Activated CD8-positive, alpha-beta memory T cell treated with anti-CD3 and anti-CD28 coated beads for 24 hours (primary cell): Measurements from ENCODE around the gene TXNRD3.
A peak's percentile ranks its signal among the peaks of the same experiment; 100 is the strongest.

Experiments
- DNase-seq: peaks from one replicate; pipeline ENCODE4 v3.0.0-alpha.2; 2020

Gene TXNRD3

GRCh38 chr3:126654571-126655383 is at the start of gene TXNRD3:
Gene TXNRD3 (minus strand): TSS chr3:126655124.
- peak; percentile 94 for DNase-seq

DNA sequence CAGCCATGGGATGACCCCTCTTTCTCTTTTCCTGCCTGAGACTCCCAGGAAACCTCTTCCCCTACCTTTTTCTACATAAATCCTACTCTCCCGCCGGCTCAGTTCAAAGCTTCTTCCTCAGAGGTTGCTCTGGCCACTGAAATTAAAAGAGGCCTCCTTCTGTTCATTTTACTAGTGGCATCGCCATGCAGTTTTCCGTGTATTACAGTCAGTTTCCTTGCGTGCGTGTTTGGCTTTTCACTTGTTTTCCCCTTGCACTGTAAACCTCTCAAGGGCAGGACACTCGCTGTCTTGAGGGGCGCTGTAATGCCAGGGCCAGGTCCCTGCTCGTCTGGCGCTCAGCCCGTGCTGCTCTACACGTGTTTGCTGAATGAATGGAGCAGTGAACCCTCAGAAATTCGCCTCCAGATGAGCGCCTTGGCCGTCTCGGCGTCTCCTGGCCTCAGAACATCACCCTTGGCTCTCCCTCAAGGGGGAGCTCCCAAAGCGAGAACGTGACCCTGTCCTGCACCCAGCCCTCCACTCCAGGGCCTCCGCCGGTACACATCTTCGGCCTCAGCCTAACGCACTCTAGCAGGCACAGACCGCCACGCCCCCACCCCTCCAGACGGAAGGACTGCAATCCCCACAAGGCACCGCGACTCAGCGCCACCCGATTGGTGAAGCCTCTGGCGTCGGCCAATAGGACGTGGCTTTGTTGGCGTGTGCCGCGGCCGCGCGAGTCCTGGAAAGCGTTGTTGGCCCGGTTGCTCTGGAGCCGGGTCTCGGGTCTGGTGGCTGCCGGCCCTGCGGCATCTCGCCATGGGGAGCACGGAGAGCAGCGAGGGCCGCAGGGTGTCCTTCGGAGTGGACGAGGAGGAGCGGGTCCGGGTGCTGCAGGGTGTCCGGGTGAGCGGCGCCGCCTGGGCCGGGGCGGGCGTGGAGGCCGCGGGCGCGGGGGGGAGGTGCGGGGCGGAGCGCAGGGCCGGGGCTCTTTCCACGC is 48.9 kb upstream of the TXNRD3 start, which contains the start of gene CHCHD6:
CHCHD6 (plus strand) TSS at position 729 of the 982 bp plus-strand sequence; CDS start at position 802, 73 bp downstream.
- peak; percentile 99 for DNase-seq

DNA sequence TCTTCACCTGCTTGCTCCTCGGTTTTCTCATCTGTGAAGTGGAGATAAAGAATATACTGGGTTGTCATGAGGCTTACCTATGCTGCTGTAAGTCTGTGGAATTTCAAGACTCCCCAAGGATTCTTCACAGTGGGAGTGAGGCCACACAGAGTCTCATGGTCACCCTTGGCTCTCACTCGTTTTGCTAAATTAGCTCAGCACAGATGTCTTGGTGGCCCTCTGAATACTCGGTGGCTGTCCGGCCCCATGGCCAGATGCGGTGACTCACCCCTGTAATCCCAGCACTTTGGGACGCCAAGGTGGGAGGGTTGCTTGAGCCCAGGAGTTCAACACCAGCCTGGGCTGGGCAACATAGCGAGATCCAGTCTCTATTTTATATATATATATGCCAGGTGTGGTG is 44.1 kb upstream of the TXNRD3 start:
- DNase-seq, result no peak

DNA sequence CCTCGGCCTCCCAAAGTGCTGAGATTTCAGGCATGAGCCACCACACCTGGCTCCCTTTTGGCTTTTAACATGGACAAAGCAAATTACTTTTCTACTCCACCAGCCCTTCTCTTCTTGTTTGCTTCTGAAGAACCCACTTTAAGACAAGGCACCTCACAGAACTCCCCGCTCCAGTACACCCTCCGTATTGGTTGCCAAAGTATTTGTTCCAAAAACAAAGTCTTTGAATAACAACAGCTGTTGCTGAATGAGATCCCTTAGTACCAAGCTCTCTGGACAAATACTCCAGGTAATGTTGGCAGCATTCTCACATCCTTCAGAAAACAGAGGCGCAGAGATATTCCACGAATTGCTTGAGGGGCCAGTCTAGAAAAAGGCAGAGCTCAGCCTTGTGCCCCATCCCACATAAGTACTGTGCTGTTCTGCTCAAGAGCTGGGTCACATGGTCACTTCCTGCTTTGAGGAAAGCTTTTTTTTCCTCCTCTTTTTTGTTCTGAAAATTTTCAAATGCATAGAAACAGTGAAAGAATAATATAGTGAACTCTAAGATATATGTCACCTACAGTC is 41.9 kb upstream of the TXNRD3 start:
- no peak for DNase-seq

DNA sequence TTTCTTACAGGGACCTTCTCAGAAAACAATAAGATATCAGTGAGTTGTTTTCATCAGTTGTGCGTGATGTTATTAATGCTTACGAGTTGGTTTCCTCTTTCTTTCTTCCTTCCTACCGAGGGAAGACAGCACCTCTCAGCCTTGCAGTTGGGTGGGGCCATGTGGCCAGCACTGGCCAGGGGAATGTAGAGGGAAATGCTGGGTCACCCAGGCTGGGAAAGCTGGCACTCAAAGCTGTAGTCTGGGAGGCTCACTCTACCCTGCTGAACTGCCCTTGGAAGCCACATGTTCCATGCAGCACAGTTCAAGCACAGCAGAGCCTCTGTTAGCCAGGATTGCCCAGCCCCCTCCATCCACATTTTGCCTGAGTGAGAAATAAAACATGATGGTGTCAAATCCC is 39.0 kb upstream of the TXNRD3 start:
- no peak for DNase-seq

DNA sequence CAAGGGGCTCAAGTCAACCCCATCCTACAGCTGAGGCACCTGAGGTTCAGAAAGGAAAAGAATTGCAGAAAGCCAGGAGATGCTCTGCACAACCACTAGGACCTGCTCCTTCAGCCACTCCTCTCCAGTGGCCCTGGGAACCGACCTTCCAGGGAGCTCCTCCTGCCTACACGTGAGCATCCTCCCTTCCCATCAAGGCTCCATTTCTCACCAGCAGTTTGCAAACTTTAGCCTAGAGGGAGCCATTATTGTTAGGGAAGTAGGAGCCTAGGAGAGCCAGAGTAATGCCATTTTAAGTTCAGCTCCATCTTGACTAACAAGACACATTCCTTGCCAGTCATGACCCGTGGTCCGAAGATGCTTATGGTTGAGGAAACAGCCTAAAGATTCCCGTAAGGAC is 37.9 kb upstream of the TXNRD3 start:
- no peak for DNase-seq

DNA sequence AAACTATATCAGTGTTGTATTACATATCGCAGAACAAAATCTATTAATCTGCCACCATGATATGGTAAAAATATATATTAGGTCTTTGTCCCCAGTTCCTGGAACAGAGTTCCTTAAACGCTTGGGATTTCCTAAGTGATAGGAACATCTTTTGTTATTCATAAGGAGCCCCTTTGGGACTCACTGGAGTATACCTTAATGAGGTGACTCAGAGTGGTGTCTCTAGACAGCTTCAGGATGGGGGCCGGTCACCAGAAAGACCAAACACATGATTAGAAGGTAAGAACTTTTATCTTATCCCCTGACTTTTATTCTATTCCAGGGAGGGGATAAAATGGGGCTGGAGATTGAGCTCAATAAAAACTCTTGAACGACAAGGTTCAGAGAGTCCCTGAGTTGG is 36.8 kb upstream of the TXNRD3 start:
- no peak for DNase-seq

GRCh38 chr3:126685493-126685892 is 30.6 kb upstream of the TXNRD3 start:
- DNase-seq, result no peak

GRCh38 chr3:126685021-126685420 is 30.1 kb upstream of the TXNRD3 start:
- no peak for DNase-seq

- no peak for DNase-seq
Observed at GRCh38 chr3:126684218-126684751, 29.4 kb upstream of the TXNRD3 start.

DNA sequence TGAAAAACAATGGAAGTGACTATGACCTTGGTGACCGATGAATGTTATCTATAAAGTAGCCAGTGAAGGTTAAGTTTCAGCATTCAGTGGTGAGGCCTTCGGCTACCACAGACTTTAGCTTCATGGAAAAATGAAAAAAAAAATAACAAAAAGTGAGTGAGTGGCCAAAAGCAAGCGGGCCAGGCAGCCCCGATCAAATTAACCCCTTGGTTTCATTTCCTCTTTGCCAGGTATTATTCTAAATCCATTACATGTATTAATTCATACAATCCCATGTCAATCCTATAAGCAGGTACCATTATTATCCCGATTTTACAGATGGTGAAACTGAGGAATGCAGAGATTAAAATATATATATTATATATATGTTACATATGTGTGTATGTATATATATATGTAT is 28.1 kb upstream of the TXNRD3 start:
- no peak for DNase-seq

DNA sequence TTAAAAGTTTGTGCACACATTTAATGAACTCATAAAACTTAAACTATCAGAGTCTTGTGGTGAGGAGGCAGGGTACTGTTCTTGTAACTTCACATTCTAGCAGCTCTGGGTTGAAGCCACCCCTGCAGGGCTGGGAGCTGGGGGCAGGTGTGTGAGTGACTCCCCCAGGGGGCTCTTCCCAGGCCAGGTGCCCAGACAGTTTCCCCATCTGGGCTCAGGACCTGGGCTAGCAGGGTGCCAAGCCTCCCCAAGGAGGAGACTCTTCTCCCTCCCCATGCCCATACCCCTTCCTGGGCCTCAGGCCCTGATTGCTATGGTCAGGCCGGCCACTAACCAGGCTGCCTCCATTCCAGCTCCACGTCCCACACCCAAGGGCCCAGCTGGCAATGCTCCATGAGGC is 27.1 kb upstream of the TXNRD3 start:
- no peak for DNase-seq

DNA sequence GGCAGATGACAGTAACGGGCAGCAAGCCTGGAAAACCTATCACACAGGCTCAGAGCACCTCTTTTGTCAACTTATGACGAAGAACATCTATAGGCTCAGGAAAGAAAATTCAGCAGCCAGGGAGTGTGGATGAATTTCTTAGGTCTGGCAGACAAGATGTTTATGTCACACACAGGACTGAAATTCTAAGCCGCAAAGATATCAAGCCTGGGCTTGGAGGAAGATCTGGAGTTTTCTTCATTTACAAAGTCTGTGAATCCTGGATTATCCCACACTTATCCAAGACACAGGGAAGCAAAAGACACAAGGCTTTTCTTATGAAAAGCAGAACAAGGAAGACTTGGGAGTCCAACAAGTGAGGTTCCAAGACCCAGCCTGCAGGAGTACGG is 25.7 kb upstream of the TXNRD3 start:
- DNase-seq, result no peak

DNA sequence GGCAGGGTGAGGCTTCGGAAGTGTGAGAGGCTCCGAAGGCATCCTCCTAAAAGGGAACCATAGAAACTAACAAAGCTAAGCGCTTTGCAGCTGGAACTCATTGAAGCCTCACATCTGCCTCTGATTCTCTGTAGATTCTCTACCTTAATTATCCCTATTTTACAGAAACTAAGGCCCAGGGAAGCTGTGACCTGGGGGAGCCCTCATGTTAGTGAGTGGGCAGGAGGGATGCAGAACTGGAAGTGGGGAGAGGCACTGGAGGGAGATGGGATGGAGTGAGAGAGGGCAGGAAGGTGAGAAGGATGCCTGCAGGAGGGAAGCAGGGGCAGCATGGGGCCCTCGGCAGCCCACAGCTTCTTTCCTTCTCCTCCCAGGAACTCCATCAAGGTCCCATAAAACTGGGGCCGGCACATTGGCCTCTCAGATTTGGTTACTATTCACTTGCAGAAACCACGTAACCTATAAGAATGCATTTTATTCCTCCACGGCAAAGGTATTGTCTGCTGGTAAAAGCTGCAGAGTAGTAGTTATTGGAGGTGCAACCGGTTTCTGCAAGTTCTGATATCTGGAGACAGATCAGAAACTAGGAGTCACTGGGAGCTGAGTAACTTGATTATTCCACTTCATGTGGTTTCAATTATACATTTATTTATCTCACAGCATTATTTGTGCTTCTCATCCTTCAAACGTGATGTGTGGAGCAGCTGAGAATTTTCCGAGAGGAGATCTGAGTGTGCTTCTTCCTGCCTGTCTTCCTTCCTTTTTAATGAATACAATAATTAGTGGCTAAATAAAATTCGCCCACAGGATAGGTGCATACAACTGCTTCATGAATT is 25.1 kb upstream of the TXNRD3 start:
- no peak for DNase-seq

DNA sequence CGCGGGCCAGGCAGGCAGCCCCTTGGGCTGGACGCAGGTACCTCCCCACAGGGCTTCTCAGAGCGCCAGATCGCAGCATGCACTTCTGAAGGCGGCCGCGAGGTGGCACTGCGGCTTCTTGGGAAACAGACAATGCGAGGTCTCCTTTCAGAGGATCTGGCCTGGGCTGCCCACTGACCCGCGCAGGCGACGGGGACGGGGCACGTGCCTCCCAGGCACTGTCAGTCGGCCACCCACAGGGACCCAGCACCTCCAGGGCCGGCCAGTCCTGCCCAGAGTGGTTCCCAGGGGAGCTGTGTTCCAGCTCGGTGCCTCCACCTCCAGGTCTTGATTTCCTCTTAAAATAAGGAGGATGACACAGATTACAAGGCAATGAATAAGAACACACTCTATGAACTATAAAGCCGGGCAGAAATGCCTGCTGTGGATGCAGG is 24.4 kb upstream of the TXNRD3 start:
- peak; percentile 95 for DNase-seq

- DNase-seq, result no peak
Observed at GRCh38 chr3:126678693-126679317, 23.9 kb upstream of the TXNRD3 start.

- DNase-seq, result no peak
Observed at GRCh38 chr3:126677862-126678503, 23.1 kb upstream of the TXNRD3 start.

GRCh38 chr3:126676919-126677705 is 22.2 kb upstream of the TXNRD3 start:
- no peak for DNase-seq

DNA sequence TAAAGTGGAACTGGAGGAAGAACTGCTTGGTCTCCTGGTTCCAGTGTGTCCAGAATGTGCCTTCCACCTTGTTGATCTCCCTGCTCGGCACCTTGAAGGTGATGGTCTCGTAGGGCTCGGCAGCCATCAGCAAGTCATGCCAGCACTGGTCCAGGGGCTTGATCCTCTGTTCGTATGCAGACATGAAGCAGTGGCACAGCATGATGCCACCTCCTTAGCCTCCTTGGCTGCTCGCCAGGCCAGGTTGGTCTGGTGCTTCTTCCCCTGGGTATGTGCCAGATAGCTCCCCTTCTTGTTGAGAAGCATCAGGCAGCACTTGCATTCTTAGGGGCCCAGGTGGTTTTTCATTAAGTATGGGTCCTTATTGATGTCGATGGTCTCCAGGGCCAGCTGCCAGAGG is 17.8 kb upstream of the TXNRD3 start:
- DNase-seq, result no peak

DNA sequence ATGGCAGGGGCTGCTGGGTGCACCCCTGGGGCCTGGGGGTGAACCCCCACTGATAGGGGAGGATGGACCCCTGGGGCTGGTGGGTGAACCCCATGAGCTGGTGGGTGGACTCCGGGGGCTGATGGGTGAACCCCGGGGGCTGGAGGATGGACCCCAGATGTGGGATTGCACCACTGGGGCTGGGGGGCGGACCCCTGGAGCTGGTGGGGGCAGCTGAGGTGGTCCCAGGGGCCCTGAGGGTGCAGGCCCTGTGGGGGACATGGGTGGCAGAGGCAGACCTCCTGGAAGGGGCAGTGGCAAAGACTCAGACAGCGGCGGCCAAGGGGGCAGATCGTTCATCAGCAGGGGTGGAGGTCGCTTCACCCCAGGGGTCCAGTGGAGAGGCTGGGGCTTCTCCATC is 17.4 kb upstream of the TXNRD3 start:
- DNase-seq, result no peak
